HCT116 (cell line): Measurements from ENCODE around the gene RHBDL3. TPM values are rescaled to one million over a fixed set of nuclear protein-coding genes. Genes with fewer than 3 reads are reported as not detected.

Experiments
- ATAC-seq: fragments of 200-7000 bp; cut with Tn5 transposase; 2 replicates; pipeline ENCODE4 v1.9.1; 2020; ENCODE audit warnings: mild to moderate bottlenecking, moderate library complexity
- BruUV-seq: library from RNA; stranded (reverse); fragments of 400-500 nt; replicated peaks from 2 replicates; lab custom pipeline; 2021; lab: Mats Ljungman, UMichigan
- CTCF ChIA-PET: fragments of 300-600 bp; sonication (Branson Sonifier 250); formaldehyde crosslinking; loops from one replicate; lab custom pipeline; 2021; ENCODE audit warnings: antibody characterized with exemption; lab: Charles Lee
- POLR2A ChIA-PET: fragments of 300-600, 350-600 bp; sonication (Branson Sonifier 250); formaldehyde crosslinking; loops from one replicate; lab custom pipeline; 2021; ENCODE audit warnings: antibody characterized with exemption; lab: Charles Lee
- RAD21 ChIA-PET, 2 experiments: fragments of 300-600 bp; sonication (Branson Sonifier 250); formaldehyde crosslinking; loops; one replicate each; lab custom pipeline; 2023; ENCODE audit warnings: low total read pairs in 2 of 2; ENCODE audit not compliant: uncharacterized antibody in 2 of 2, unreplicated experiment in 2 of 2, low non-redundant PET in 1 of 2; lab: Charles Lee
- DNase-seq: peaks from one replicate; pipeline ENCODE4 v3.0.0-alpha.2; 2010; ENCODE audit warnings: low read depth, low spot score
- H2AFZ ChIP-seq: fragments of 200-600 bp; shearing (Covaris generic), sonication (generic); 2 replicates; pipeline ENCODE4 v1.6.1; 2017; ENCODE audit warnings: low read depth, mixed run types, mixed read lengths, antibody characterized with exemption, low read length; ENCODE audit not compliant: poor library complexity, severe bottlenecking
- H3K27ac ChIP-seq: 2 replicates; pipeline ENCODE4 v1.5.1; 2012; ENCODE audit warnings: low read depth, low read length
- H3K27me3 ChIP-seq: fragments of 200-600 bp; sonication (generic); 2 replicates; pipeline ENCODE4 v1.6.1; 2016; ENCODE audit warnings: mixed run types, low read length, mixed read lengths; ENCODE audit not compliant: insufficient read depth
- H3K36me3 ChIP-seq, 2 experiments: fragments of 200-500 bp in 1 of 2; fragments of 200-600 bp in 1 of 2; sonication (Bioruptor generic) in 1 of 2; sonication (generic) in 1 of 2; 2 replicates each; pipeline versions ENCODE4 v1.5.1 to v1.6.1; 2014 to 2016; ENCODE audit warnings: low read length in 2 of 2, inconsistent platforms in 1 of 2, mixed read lengths in 1 of 2, mixed run types in 1 of 2; ENCODE audit not compliant: insufficient read depth in 2 of 2, control insufficient read depth in 1 of 2
- H3K4me1 ChIP-seq, 2 experiments: fragments of 200-600 bp in 1 of 2; sonication (generic) in 1 of 2; 2 replicates each; pipeline versions ENCODE4 v1.5.1 to v1.6.1; 2012 to 2017; ENCODE audit warnings: low read length in 2 of 2, inconsistent platforms in 1 of 2, mild to moderate bottlenecking in 1 of 2, mixed read lengths in 1 of 2, mixed run types in 1 of 2, moderate library complexity in 1 of 2; ENCODE audit not compliant: insufficient read depth in 2 of 2, control insufficient read depth in 1 of 2
- H3K4me2 ChIP-seq: fragments of 200-600 bp; sonication (generic); 2 replicates; pipeline ENCODE4 v1.6.1; 2017; ENCODE audit warnings: mixed run types, low read length, mixed read lengths
- H3K4me3 ChIP-seq, 2 experiments: fragments of 200-600 bp in 1 of 2; sonication (generic) in 1 of 2; replicated peaks in 1 of 2; 2 replicates each; pipeline ENCODE4 v1.5.1; 2011 to 2016; ENCODE audit warnings: low read length in 2 of 2, control low read depth in 1 of 2, low read depth in 1 of 2, mild to moderate bottlenecking in 1 of 2, mixed read lengths in 1 of 2, mixed run types in 1 of 2
- H3K79me2 ChIP-seq: fragments of 200-600 bp; sonication (generic); 2 replicates; pipeline ENCODE4 v1.6.1; 2017; ENCODE audit warnings: mild to moderate bottlenecking, mixed run types, low read length, moderate library complexity, mixed read lengths; ENCODE audit not compliant: insufficient read depth
- H3K9ac ChIP-seq: fragments of 200-600 bp; sonication (generic); 2 replicates; pipeline ENCODE4 v1.6.1; 2016; ENCODE audit warnings: low read length, mixed read lengths
- H3K9me2 ChIP-seq: fragments of 200-600 bp; sonication (generic), shearing (Covaris generic); 2 replicates; pipeline ENCODE4 v1.6.1; 2017; ENCODE audit warnings: mixed run types, mild to moderate bottlenecking, moderate library complexity; ENCODE audit not compliant: insufficient read depth
- H3K9me3 ChIP-seq, 2 experiments: fragments of 200-500 bp in 1 of 2; fragments of 200-600 bp in 1 of 2; sonication (Bioruptor generic) in 1 of 2; sonication (generic) in 1 of 2; 2 replicates each; pipeline ENCODE4 v1.6.1; 2014 to 2017; ENCODE audit warnings: low read length in 2 of 2, mixed read lengths in 2 of 2, inconsistent platforms in 1 of 2, low read depth in 1 of 2, mild to moderate bottlenecking in 1 of 2, mixed run types in 1 of 2, moderate library complexity in 1 of 2; ENCODE audit not compliant: control insufficient read depth in 1 of 2, insufficient read depth in 1 of 2
- H4K20me1 ChIP-seq: fragments of 200-600 bp; sonication (generic), shearing (Covaris generic); 2 replicates; pipeline ENCODE4 v1.6.1; 2017; ENCODE audit warnings: mixed run types, mild to moderate bottlenecking, moderate library complexity; ENCODE audit not compliant: insufficient read depth
- CEBPB ChIP-seq: IDR thresholded peaks from 2 replicates; pipeline ENCODE4 v1.6.1; 2012; ENCODE audit warnings: low read depth
- EGR1 ChIP-seq: IDR thresholded peaks from 2 replicates; pipeline ENCODE4 v1.6.1; 2012; ENCODE audit warnings: low read depth
- EZH2 ChIP-seq: fragments of 200-600 bp; sonication (generic); IDR thresholded peaks from 2 replicates; pipeline ENCODE4 v1.6.1; 2017; ENCODE audit warnings: antibody characterized with exemption, mixed run types
- FOSL1 ChIP-seq: IDR thresholded peaks from 2 replicates; pipeline ENCODE4 v1.6.1; 2012; ENCODE audit warnings: low read depth
- JUND ChIP-seq: IDR thresholded peaks from 2 replicates; pipeline ENCODE4 v1.6.1; 2012
- POLR2AphosphoS5 ChIP-seq: IDR thresholded peaks from 2 replicates; pipeline ENCODE4 v1.6.1; 2011; ENCODE audit warnings: mild to moderate bottlenecking, low read depth, low read length, moderate library complexity
- SIN3A ChIP-seq: IDR thresholded peaks from 2 replicates; pipeline ENCODE4 v1.6.1; 2012; ENCODE audit warnings: low read depth
- YY1 ChIP-seq: IDR thresholded peaks from 2 replicates; pipeline ENCODE4 v1.6.1; 2011; ENCODE audit warnings: low read length, low read depth, moderate library complexity, mild to moderate bottlenecking; ENCODE audit not compliant: insufficient replicate concordance; ENCODE audit errors: extremely low read depth
- intact Hi-C: fragments of 100-400 bp; cut with micrococcal nuclease; formaldehyde crosslinking; loops from 2 replicates; pipeline ENCODE4 v1.10.0; 2022
- total RNA-seq: library from RNA; stranded (reverse); gene quantifications from one replicate; pipeline ENCODE4 v1.2.1, GENCODE V29; 2021; ENCODE audit not compliant: unreplicated experiment
- TF ChIP-seq, protein P1 (sequence below): IDR thresholded peaks from 2 replicates; pipeline ENCODE4 v1.6.1; 2012
- TF ChIP-seq, protein P2 (sequence below): IDR thresholded peaks from 2 replicates; pipeline ENCODE4 v1.6.1; 2012; ENCODE audit warnings: low read depth

Gene RHBDL3
- total RNA-seq, 1 experiment from 2014 or later, result 4.0 TPM

DNA sequence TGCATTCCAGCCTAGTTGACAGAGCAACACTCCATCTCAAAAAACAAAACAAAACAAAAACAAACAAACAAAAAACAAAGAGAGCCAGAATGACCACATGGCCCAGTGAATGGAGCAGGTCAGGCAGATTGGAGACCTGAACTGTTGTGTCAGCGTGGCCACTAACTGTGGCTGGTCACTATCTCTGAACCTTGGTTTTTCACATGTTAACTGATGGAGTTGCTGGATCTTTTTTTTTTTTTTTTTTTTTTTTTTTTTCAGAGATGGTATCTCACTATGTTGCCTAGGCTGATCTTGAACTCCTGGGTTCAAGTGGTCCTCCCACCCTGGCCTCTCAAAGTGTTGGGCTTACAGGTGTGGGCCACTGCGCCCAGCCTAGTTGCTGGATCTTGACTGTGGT, 31.8 kb downstream of the RHBDL3 start:
- intact Hi-C loops, result no loop called here
- Histone ChIP-seq H4K20me1 (no peaks in the 10 kb centered on the region), H3K9me3 (no peaks in the 10 kb centered on the region), H2AFZ (no peak overlapping the region), H3K4me2 (no peak overlapping the region), H3K9me2 (no peaks in the 10 kb centered on the region), H3K36me3 (no peaks in the 10 kb centered on the region), H3K27ac (no peak overlapping the region), H3K4me1 (no peaks in the 10 kb centered on the region), H3K27me3 (no peaks in the 10 kb centered on the region), H3K4me3 (no peak overlapping the region), H3K9ac (no peak overlapping the region), H3K79me2 (no peaks in the 10 kb centered on the region)
- ChIA-PET RAD21 (no interaction called here), POLR2A (no interaction called here), CTCF (no interaction called here)
- DNase-seq, result no peak
- TF ChIP-seq EGR1 (no peak), FOSL1 (no peak), EZH2 (no peak), POLR2AphosphoS5 (no peak), YY1 (no peak), CEBPB (no peak), JUND (no peak), SIN3A (no peak)
- TF ChIP-seq, protein P1, sequence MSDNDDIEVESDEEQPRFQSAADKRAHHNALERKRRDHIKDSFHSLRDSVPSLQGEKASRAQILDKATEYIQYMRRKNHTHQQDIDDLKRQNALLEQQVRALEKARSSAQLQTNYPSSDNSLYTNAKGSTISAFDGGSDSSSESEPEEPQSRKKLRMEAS, result no peak
- TF ChIP-seq, protein P2, sequence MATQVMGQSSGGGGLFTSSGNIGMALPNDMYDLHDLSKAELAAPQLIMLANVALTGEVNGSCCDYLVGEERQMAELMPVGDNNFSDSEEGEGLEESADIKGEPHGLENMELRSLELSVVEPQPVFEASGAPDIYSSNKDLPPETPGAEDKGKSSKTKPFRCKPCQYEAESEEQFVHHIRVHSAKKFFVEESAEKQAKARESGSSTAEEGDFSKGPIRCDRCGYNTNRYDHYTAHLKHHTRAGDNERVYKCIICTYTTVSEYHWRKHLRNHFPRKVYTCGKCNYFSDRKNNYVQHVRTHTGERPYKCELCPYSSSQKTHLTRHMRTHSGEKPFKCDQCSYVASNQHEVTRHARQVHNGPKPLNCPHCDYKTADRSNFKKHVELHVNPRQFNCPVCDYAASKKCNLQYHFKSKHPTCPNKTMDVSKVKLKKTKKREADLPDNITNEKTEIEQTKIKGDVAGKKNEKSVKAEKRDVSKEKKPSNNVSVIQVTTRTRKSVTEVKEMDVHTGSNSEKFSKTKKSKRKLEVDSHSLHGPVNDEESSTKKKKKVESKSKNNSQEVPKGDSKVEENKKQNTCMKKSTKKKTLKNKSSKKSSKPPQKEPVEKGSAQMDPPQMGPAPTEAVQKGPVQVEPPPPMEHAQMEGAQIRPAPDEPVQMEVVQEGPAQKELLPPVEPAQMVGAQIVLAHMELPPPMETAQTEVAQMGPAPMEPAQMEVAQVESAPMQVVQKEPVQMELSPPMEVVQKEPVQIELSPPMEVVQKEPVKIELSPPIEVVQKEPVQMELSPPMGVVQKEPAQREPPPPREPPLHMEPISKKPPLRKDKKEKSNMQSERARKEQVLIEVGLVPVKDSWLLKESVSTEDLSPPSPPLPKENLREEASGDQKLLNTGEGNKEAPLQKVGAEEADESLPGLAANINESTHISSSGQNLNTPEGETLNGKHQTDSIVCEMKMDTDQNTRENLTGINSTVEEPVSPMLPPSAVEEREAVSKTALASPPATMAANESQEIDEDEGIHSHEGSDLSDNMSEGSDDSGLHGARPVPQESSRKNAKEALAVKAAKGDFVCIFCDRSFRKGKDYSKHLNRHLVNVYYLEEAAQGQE, result no peak
- BruUV-seq, result no TSS peak
- ATAC-seq, result no peak
